ENCODE results near the gene GSX2.

- TF ChIP-seq CTCF (IDR thresholded peaks at IDR 0.05), result no peak
- TF ChIP-seq POLR2AphosphoS5 (IDR thresholded peaks at IDR 0.05; ENCODE audit: low read depth, low read length), result no peak
- TF ChIP-seq YY1 (IDR thresholded peaks at IDR 0.05; ENCODE audit: low read depth), result no peak
Measured at GRCh38 chr4:54118850-54119589, 19.1 kb downstream of the GSX2 start.
